Stimulated activated CD4-positive, alpha-beta T cell treated with anti-CD3 and anti-CD28 coated beads, TNF-alpha, amount 100 ng/mL, for 4 hours (primary cell): ENCODE results near the gene MRPS7.

Experiments used
- DNase-seq, 3 experiments: peaks; one replicate each; pipeline ENCODE4 v3.0.0-alpha.2; 2020; ENCODE audit warnings: low read depth in 3 of 3

The MRPS7 gene

GRCh38 chr17:75308732-75309629 lies 47.3 kb downstream of the MRPS7 start:
- no peak for DNase-seq

DNA sequence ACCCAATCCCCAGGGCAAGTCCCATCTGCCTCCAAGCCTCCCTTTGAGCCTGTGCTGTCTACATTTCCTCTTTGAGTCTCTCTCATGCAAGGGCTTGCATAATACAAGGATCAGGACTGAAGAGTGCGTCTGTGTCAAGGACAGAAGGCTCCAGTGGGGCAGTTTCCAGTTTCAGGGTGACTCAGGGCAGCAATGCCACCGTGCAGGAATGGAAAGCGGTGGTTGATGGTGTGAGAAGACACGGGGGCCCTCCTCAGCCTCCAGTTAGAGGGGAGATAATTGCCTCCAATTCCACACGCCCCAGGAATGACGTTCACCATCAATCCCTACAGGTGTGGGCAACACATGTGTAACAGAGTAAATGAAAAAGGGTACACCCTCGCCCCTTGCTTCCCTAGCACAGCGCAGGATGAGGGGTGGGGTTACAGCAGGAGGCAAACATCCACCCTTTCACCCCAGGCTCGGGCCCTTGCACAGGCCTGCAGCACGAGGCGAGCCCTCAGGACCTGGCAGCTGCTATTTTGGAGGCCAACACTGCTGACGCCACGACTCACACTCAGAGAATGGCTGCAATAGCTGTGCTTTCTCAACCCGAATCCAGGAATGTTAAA lies 52.4 kb downstream of the MRPS7 start:
- DNase-seq = no peak

DNA sequence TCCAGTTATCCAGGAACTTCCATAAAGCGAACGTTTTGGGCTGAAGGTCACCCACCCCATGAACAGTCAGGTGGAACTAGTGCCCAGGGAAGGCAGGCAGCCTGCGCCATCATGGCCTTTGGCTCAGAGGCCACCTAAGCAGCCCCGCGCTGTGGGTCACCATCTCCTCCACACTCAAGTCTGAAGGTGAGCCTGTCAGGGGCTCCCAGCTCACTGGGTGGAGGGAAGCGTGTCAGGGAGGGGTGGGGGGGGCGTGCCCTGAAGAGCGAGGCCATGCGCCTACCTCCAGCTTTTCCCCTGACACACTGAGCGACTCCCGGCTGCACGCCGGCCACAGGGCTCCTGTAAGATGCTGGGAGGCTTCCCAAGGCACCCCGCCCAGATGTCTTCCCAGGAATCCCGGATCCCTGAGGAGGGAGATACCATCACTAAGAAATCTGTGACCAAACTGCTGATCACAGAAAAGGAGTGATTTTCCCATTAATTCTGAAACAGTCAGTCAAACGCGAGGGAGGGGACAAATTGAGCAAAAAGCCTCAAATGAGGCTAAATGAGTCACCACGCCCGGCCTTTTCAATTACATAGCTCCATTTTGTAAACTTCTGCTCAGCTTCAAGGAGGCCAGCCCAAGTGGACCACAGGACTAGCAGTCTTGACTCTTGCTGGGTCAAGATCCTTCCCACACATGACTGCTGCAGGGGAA lies 54.0 kb downstream of the MRPS7 start:
- no peak for DNase-seq
